Amniotic epithelial cell (primary cell): ENCODE data around the gene NPY2R.

ENCODE experiments used
- DNase-seq: peaks from one replicate; pipeline ENCODE4 v3.0.0-alpha.2; 2010; ENCODE audit warnings: low read depth

The NPY2R gene, protein sequence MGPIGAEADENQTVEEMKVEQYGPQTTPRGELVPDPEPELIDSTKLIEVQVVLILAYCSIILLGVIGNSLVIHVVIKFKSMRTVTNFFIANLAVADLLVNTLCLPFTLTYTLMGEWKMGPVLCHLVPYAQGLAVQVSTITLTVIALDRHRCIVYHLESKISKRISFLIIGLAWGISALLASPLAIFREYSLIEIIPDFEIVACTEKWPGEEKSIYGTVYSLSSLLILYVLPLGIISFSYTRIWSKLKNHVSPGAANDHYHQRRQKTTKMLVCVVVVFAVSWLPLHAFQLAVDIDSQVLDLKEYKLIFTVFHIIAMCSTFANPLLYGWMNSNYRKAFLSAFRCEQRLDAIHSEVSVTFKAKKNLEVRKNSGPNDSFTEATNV

DNA sequence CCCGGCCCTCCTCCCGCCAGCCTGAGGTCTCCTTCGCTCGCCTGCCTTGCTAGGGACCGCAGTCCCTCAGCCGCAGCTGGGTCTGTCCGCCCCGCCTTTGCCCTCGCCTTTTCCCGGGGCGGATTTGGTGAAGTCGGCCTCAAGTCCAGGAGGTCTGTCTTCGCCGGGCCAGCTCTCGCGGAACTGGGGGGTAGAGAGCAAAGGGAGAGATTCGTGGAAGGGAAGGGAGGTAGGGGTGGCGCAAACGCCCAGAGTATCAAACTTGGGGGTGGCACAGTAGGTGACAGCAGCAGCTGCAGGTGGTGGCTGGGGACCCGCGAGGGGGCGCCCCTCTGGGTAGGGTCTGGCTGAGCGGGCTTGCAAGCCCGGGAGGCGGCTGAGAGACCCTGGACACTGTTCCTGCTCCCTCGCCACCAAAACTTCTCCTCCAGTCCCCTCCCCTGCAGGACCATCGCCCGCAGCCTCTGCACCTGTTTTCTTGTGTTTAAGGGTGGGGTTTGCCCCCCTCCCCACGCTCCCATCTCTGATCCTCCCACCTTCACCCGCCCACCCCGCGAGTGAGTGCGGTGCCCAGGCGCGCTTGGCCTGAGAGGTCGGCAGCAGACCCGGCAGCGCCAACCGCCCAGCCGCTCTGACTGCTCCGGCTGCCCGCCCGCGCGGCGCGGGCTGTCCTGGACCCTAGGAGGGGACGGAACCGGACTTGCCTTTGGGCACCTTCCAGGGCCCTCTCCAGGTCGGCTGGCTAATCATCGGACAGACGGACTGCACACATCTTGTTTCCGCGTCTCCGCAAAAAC, at the start of gene NPY2R:
TSS of gene NPY2R (plus strand) at position 379 of the 797 bp plus-strand sequence. CDS start 5,304 bp downstream, outside the sequence.
- DNase-seq: no peak

DNA sequence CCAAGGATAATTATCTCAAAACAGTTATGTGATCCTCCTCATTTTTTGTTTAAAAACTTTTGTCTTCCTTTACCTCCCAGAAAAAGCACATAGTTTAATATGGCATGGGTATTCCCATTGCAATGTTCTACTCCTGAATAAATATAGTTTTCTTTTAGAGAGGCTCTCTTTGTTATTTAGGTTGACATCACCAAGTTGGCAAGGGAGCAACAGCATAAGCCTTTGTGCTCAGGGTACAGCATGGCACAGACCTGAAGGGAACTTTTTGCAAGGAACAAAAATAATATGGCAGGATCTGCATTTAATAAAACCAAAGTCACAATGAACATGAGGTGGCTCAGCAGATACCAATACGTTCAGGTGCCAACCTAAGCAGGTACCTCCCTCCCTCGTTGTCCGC, 47.1 kb upstream of the NPY2R start:
- DNase-seq: no peak

DNA sequence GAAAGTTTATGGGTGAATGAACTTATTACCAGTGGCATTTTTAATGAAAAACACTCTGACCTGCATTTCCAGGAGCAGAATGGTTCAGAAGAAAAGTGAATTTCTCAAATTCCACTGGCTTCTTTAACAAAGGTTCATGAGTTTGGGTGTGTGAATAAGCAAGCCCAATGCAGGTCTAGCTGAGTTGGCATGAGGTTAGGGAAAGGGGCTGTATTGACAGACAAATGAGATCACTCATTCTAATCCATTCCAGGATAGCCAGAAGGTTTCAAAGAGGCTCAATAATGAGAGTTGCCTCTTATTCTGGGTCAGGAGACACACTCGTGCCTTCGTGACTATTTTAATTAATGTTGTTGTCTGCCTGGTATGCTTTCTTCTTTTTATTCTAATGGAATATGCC, 43.7 kb upstream of the NPY2R start:
- DNase-seq: no peak

DNA sequence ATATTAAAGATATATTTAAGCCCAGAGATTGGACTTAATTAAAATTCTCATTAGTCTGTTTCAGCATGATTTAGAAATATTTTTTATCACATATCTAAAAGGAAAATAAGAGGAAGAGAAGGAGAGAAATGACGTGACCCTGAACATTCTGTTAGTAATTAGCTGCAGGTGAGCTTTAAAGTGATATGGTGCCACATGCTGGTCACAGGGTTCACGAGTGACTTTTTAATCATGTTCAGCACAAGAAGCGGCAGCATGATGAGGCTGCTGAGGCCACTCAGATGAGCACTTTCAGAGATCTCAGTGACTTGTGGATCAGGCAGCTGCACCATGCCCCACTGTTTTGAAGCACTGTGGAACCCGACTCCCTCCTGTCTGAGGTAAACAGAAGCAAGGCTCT, 37.9 kb upstream of the NPY2R start:
- DNase-seq: no peak

DNA sequence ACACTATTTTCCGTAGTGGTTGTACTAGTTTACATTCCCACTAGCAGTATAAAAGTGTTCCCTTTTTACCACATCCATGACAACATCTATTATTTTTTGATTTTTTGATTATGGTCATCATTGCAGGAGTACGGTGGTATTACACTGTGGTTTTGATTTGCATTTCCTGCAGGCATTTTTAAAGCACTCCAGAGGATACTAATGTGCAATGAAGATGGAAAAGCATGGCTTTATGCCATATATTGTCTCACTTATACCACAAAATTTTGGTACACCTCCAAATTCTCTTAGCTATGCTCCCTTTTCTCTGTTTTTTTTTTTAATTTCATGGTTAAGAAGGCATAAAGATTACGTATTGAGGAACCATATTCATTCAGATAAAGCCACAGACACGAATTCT, 35.1 kb upstream of the NPY2R start:
- DNase-seq: no peak

DNA sequence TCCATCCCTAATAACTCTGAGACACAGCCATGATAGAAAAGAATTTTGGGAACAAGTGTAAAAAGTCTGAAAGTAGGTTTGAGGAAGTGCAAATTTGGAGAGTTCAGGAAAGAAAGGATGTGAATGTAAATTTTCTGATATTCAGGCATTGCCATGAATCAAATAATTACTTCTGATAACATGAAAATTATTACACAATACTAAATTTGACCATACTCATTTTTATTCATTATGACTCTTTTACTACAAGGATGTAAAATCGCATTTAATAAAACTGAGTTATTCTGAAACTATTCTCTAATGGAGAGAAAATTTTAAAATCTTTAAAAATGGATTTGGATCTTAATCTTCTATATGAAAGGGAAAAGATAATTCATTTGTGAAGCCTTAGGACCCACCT, 33.8 kb upstream of the NPY2R start:
- DNase-seq: no peak

DNA sequence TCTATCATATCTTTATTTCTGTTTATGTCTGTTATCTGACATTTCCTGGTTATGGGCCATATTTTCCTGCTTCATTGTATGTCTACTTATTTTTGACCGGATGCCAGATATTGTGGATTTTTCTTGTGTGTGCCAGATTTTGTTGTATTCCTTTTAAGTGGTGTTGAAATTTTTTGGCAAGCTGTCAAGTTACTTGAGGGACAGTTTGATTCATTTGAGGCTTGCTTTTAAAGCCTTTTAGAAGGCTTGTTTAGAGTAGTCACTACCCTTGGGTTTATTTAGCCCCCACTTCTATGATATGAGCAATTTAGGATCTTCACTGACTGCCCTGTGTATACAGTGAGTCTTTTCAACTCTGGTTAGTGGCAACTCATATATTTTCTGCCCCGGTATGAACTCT, 29.2 kb upstream of the NPY2R start:
- peak; percentile 29 for DNase-seq

DNA sequence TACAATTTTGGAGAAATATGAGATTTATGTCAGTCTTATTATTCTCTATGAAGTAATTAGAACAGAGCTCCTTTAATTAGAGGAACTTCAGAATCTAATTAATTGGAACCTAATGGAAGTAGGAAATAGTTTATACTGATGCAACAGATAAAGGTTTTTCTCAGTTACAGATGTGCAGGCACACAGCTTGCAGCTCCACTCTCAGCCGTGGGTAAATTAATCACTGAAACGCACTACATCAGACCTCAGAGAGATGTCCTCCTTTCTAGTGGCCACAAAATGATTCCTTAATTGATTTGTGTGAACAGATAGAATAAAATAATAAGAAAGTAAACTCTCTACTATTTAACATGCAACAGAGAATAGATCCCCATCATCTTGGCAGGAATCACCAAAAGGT, 21.5 kb upstream of the NPY2R start:
- DNase-seq: no peak

DNA sequence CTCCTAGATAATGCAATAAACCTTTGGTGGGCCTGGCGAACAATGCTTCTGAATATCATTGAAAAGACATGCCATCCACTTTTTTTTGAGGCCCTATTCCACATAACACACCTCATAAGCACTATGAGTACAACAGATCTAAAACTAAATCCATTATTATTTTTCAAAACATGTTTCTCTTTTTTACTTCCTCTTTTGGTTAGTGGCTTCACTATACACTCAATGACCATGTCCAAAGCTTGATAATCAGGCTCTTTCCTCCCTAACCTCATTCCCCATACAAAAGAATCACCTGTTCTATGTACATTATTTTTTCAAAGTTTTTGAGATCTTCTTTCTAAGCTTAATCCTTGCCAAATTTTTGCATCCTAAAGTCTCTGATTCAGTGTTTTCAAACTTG, 20.4 kb upstream of the NPY2R start:
- no peak for DNase-seq

DNA sequence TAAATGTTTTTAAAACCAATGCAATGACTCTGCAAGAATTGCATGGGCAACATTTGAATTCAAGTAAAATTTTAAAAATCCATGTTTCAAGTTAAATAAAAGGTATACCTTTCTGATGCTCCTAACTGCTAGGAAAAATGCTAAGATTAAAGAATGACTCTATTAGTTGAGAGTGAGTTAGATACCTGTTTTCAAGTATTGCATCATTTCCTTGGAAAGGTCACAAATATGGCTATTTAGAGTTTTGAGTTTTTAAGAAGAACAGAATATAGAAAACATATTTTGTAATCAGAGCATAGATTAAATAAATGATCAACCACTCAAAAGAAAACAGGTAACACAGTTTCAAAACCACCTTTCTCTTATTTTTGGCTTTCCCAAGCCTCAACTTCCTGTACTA, 18.3 kb upstream of the NPY2R start:
- no peak for DNase-seq

DNA sequence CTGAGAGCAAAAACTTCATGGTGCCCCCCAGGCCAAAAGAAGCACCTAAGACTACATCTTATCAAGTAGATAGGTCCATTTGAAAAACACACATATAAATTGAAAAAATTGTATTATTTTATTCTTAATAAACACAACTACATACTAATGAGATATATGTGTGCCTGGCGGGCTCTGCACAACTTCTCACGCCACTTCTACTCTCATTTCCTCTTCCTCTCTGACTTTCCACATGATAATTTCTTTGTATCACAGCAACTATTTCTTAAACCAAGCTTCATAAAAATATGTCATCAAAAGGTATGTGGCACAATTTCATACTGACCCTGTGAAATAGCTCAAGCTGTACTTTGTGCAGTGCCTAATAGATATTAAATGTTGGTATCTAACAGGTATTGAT, 10.7 kb upstream of the NPY2R start:
- no peak for DNase-seq

DNA sequence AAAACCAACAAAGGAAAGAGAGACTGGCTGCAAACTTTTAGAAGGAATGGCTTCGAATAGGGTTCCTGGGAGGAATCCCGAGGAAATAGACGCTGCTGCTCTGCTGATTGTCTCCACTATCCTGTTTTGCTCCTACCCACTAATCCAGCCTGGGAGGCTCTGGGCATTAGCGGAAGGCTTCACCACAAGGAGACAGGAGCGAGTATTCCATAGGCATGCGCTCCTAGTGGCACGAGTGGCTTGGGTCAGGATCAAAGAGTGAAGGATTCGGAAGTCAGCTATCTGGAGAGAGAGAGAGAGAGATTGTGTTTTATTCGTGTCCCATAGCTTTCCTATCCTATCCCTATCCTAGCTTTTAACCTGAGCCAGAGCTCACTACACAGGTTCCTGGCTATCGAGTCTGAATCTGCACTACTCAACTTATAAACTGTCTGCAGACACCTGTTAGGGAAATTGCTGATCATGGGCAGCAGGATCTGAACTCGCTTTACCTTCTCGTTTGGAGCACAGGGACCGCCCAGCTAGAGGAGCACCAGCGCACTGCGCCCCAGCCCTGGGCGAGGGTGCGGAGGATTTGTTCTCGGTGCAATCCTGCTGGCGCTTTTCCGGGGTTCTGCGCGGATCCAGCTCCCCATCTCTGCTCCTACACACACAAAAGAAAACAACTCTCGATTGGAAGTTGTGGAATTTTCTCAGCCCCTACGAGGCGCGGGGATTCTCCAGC, 740 bp upstream of the NPY2R start:
- DNase-seq: peak; percentile 2

DNA sequence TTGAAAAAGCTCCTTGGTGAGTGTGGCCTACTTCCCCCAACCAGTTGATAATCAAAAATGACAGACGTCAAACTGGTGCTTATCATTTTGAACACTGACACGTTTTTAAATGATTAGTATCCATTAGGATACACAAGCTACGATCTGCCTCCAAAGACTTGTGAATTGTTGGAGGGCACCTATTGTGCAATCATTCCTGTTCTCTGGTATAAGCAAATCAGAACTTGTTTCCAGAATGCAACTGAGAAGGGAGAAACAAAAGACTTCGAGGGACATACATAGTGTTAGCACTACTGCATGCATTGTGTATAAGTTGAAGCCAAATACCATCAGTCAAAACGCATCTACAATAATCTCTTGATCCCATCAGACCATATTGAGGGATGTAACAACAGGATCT, 11.6 kb downstream of the NPY2R start:
- no peak for DNase-seq

DNA sequence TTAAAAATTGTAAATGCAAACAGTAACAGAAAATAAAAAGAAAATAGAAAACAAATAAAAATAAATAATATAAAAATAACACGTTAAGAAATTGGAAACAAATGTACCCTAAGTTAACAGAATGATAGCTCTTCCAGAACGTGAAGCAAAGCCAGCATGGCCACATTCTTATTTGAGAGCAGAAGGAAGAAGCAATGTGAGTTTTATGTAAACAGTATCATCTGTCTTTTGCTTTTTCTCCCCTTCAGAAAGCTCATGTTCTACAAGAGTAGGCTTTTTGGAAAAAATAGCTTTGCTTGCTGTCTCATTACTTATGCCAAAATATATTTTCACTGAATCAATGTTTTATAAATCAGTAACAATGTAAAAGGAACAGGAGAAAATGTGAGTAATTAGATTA, 18.7 kb downstream of the NPY2R start:
- no peak for DNase-seq

DNA sequence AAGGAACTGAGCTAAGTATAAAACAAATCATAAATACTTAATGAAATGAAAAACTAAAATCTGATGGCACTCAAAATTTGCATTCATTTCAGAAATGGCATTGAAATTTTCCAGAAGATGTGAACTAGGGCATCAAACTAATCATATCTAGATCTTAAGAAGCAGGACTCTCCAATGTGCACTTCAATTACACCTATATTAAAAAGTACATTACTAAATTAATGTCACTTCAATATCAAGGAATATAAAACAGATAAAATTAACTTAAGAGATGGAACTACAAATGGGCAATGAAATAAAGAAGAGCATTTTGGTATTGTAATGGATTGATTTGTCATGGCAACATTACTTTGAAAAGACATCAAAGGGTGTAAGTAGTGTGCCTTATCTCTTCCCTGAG, 20.3 kb downstream of the NPY2R start:
- DNase-seq: no peak

DNA sequence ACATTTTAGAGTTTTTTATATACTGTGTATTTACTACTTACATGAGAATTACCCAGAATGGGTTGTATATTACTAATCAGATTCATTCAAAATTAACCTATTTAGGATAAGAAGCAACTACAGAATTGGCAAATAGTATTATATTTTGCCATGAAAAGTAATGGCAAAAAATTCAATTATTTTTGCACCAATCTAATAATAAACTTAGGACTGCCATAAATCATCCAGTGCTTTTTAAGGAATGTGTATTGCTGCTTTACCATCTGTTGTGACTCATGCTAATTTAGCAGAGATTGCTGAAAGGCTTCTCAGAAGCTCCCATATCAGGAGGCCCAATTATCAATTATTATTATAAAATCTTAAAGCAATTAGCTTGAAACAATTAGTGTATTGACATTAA, 24.0 kb downstream of the NPY2R start:
- DNase-seq: no peak

DNA sequence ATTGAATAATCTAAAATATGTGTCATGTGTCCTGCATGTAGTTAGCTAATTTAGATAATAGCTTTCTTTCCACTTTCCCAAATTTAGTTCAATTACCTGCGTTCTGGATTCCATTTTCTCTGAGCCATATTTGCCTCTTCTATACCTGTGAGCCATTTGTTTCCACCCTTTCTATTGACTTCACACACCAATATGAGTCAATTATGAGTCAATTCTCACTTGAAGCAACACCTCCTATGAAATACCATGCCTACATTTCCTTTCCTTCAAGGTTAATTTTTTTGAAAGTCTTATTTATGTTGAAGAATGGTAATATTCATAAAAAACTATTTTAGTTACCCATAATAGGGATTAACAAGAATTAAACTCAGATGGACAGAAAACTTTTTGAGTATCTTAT, 25.8 kb downstream of the NPY2R start:
- no peak for DNase-seq

DNA sequence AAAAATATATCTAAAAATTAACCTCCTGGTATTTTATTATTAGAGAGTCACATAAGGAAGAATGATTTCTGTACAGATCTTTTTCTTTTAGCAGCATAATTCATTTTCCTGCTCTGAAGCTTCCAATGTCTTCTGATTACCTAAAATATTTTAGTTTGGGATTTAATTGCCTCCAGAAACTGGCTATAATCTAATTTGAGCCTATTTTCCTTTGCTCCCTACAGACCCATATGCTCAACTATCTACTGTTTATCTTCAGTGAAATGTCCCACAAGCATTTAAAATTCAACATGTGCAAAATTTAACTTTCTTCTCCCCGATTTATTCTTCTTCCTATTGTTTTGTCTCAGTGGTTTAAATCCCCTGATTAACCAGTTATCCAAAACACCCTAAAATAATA, 29.1 kb downstream of the NPY2R start:
- DNase-seq: no peak

DNA sequence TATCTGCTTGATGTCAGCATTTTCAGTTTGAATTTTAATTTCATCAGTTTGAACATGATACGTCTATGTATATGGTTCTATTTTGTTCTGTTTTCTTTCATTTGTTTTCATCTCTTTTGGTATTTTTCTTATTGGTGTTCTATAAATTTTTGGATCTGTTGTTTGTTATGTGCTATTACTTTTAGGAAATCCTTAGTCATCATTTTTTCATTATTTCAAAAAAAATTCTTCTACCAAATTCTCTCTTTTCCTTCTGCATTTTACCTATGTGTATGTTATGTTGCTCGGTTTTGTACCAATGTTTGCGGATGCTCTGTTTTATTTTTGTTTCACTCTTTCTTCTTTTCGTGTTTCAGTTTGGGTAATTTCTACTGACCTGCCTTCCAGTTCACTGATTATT, 32.8 kb downstream of the NPY2R start:
- no peak for DNase-seq

DNA sequence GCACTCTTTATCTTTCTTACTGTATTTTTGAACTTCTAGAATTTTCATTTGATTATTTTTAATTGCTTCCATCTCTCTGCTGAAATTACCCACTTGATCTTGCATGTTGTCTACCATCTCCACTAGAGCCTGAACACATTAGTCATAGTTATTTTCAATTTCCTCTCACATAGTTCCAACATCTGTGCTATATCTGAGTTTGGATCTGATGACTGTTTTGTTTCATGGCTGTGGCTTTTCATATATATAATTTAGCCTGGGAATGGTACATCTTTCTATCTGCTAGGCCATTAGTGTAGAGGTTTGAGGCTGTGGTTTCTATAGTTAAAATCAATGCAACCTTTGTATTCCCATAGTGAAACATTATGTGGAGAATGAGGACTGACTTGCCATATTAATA, 33.2 kb downstream of the NPY2R start:
- DNase-seq: no peak

DNA sequence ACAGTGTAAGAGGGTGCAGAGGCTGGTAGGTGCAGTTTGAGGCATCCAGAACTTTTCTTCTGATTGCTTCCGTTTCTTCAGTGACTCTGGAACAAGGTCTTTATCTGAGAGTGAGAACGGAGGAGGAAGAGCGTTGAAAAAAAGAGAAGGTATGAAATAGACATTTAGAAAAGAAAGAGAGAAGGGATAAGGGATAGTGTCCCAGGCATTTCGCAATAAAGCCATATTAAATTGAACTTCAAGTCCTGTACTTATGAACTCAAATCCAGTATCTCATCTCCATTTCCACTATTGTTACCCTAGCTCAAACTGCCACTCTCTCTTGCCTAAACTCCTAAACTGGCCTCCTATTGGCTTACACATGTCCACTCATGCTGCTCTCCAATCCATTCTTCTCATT, 36.7 kb downstream of the NPY2R start:
- no peak for DNase-seq

DNA sequence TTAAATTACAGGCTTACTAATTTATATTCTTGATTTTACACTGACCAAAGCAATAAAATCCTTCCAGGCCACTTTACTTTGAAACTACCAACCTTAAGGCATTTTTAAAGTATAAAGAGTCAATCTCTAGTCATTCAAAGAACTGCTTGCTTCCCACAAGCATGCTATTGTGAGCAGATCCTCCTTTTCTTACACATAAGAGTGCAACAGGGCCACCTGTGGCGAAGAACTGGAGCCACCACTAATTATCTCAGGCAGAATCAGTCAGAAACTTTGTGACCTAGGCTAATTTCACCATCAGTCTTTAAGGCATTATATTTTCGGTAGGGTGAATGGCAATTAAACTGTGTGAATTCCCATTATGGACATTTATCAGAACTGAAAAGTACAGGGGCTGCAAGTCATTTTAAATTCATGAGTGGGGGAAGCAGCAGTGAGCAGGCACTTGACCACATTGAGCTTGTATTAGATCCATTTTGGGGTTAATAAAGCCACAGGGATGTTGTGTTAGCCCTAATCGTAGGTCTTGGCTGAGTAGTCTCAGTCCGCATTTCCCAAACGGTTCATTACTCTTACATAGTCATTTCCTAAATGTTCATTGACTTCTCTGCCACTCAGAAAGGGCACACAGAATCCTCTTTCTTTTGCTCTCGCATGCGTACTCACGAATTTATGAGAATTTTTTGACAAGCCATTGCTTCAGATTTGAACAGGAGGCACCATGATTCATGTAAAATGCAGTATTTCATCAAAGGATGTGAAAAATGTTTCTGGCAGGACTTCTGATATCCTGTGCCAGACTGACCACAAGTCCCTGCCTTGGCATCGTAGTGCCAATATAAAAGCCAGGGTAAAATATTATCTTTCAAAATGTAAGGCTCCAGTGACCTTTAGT, 39.8 kb downstream of the NPY2R start:
- DNase-seq: no peak
